K562 (cell line): ENCODE data around the gene SIGLEC6.

ENCODE experiments used
- BCLAF1 ChIP-seq, 2 experiments: fragments of 450-650 bp in 1 of 2; IDR thresholded peaks; 2 replicates each; pipeline ENCODE4 v1.6.1; 2011 to 2017; ENCODE audit warnings: low read depth in 2 of 2, antibody characterized with exemption in 1 of 2, borderline replicate concordance in 1 of 2, low read length in 1 of 2, mild to moderate bottlenecking in 1 of 2, mixed read lengths in 1 of 2; ENCODE audit not compliant: control insufficient read depth in 1 of 2
- CTCF ChIP-seq, 3 experiments: IDR thresholded peaks in 2 of 3; conservative IDR thresholded peaks in 1 of 3; 2 replicates each; pipeline ENCODE4 v1.5.1; 2011 to 2012; ENCODE audit warnings: low read length in 3 of 3, mild to moderate bottlenecking in 3 of 3, control low read depth in 2 of 3, improper control_type of control experiment in 1 of 3, inconsistent platforms in 1 of 3, low read depth in 1 of 3, mixed read lengths in 1 of 3, moderate library complexity in 1 of 3; ENCODE audit not compliant: insufficient read depth in 2 of 3
- FOSL1 ChIP-seq: fragments of 200-800 bp; sonication (Bioruptor generic); conservative IDR thresholded peaks from 2 replicates; pipeline ENCODE4 v1.6.1; 2016; ENCODE audit warnings: missing genetic modification characterization, missing compliant biosample characterization
- MAX ChIP-seq: sonication (generic); formaldehyde crosslinking; IDR thresholded peaks from 2 replicates; pipeline ENCODE4 v1.9.0; 2022; ENCODE audit warnings: mild to moderate bottlenecking, missing genetic modification reagents
- POLR2AphosphoS2 ChIP-seq: IDR thresholded peaks from 2 replicates; pipeline ENCODE4 v1.6.1; 2012; ENCODE audit warnings: low read length, improper control_type of control experiment
- RBM17 ChIP-seq: fragments of 200-400 bp; formaldehyde crosslinking; IDR thresholded peaks from 2 replicates; pipeline ENCODE4 v1.6.1; 2017; ENCODE audit warnings: low read depth, mild to moderate bottlenecking, low read length, borderline replicate concordance
- SETDB1 ChIP-seq: IDR thresholded peaks from one replicate; pipeline ENCODE4 v1.6.1; 2012; ENCODE audit warnings: low read length, control low read depth, inconsistent platforms
- SP1 ChIP-seq: sonication (generic); formaldehyde crosslinking; IDR thresholded peaks from 2 replicates; pipeline ENCODE4 v1.8.1; 2022; ENCODE audit warnings: mild to moderate bottlenecking, missing genetic modification reagents
- SRF ChIP-seq, 2 experiments: fragments of 250-450, 450-650 bp in 1 of 2; sonication (Bioruptor Pico) in 1 of 2; sonication (generic) in 1 of 2; formaldehyde crosslinking; IDR thresholded peaks; 2 replicates each; pipeline versions ENCODE4 v1.5.0 to v1.5.1; 2020 to 2022; ENCODE audit warnings: mild to moderate bottlenecking in 1 of 2, missing genetic modification reagents in 1 of 2
- SRSF1 ChIP-seq: fragments of 200-400 bp; formaldehyde crosslinking; IDR thresholded peaks from 2 replicates; pipeline ENCODE4 v1.6.1; 2017; ENCODE audit warnings: mild to moderate bottlenecking, low read depth, low read length, moderate library complexity
- TCF7L2 ChIP-seq: fragments of 150-350 bp; IDR thresholded peaks from 2 replicates; pipeline ENCODE4 v1.6.1; 2016; ENCODE audit warnings: low read depth, mild to moderate bottlenecking, low read length, moderate library complexity
- ZNF143 ChIP-seq: sonication (generic); formaldehyde crosslinking; IDR thresholded peaks from 2 replicates; pipeline ENCODE4 v1.9.0; 2022; ENCODE audit warnings: mild to moderate bottlenecking, missing genetic modification reagents
- ZNF274 ChIP-seq: IDR thresholded peaks from 2 replicates; pipeline ENCODE4 v1.6.1; 2011; ENCODE audit warnings: low read depth, mild to moderate bottlenecking, low read length, moderate library complexity, borderline replicate concordance
- ZNF311 ChIP-seq: fragments of 250-450 bp; sonication (Bioruptor Pico); IDR thresholded peaks from 2 replicates; pipeline ENCODE4 v1.4.0; 2020; ENCODE audit warnings: mild to moderate bottlenecking, moderate library complexity

- no peak for TF ChIP-seq ZNF274
- no peak for TF ChIP-seq ZNF143
- TF ChIP-seq POLR2AphosphoS2: no peak
- no peak for TF ChIP-seq TCF7L2
- no peak for TF ChIP-seq MAX (CRISPR knock-in tag)
- TF ChIP-seq SP1 (CRISPR knock-in tag): no peak
- TF ChIP-seq SETDB1: no peak
- TF ChIP-seq CTCF (IDR thresholded peaks at IDR 0.05 in 2 of 3, conservative IDR thresholded peaks at IDR 0.05 in 1 of 3; ENCODE audit: insufficient read depth in 2 of 3, low read depth in 1 of 3, low read length in 3 of 3): no peak
- TF ChIP-seq FOSL1 (tag): no peak
- no peak for TF ChIP-seq BCLAF1 (IDR thresholded peaks at IDR 0.05; ENCODE audit: borderline replicate concordance in 1 of 2, control insufficient read depth in 1 of 2, low read depth in 2 of 2, low read length in 1 of 2)
- TF ChIP-seq SRSF1: no peak
- peak; percentile 85 for TF ChIP-seq ZNF311 (CRISPR knock-in tag)
- no peak for TF ChIP-seq SRF (CRISPR knock-in tag; IDR thresholded peaks at IDR 0.05)
- TF ChIP-seq RBM17: no peak
Observed at GRCh38 chr19:51539821-51540366, 8.4 kb upstream of the SIGLEC6 start.
